ENCODE measurements around the gene PPP1R15B.
"Not testable (repeated sequence)": the region's sequence is repeated elsewhere in the genome, so short reads cannot be mapped to it uniquely, and the experiment has no call there.

Gene PPP1R15B

DNA sequence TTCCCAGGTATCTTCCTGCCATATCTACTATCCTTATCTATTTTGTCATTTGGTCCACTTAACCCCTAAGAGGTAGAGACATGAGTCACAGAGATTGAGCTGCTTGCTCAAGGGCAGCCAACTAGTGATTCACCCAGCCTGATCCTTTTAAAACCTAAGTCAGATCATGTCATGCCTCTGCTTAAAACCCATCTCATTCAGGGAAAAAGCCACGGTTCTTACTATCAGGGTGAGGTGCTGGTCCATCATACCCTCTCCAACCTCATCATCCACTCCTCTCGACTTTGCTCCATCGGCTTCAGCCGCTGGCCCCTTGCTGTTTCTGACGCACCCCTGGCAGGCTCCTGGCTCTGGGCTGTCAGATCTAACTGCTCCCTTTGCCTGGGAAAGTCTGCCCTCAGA lies 14.4 kb upstream of the PPP1R15B start:
- no peak overlapping the region for H3K27ac ChIP-seq
- TF ChIP-seq, protein P1, sequence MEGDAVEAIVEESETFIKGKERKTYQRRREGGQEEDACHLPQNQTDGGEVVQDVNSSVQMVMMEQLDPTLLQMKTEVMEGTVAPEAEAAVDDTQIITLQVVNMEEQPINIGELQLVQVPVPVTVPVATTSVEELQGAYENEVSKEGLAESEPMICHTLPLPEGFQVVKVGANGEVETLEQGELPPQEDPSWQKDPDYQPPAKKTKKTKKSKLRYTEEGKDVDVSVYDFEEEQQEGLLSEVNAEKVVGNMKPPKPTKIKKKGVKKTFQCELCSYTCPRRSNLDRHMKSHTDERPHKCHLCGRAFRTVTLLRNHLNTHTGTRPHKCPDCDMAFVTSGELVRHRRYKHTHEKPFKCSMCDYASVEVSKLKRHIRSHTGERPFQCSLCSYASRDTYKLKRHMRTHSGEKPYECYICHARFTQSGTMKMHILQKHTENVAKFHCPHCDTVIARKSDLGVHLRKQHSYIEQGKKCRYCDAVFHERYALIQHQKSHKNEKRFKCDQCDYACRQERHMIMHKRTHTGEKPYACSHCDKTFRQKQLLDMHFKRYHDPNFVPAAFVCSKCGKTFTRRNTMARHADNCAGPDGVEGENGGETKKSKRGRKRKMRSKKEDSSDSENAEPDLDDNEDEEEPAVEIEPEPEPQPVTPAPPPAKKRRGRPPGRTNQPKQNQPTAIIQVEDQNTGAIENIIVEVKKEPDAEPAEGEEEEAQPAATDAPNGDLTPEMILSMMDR (conservative IDR thresholded peaks at IDR 0.05) = no peak

DNA sequence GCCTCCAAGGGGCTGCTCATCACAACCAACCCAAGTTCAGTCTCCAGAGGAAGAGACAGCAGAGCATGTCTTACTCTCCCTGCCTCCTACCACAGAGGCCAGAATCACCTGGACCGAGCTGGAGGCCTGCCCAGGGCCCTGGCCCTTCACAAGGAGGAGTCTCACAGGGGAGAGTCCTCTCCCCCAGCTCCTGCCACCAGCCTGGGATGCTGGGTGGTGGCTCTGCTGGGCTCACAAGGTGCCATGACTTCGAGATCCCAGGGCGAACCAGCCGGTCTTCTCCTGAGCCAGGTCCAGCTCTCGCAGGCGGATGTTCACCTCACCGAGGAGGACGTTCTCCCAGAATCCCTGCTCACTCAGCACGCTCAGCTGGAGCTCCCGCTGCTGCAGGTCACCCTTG lies 13.0 kb upstream of the PPP1R15B start:
- TF ChIP-seq, protein P1 (conservative IDR thresholded peaks at IDR 0.05) = no peak

DNA sequence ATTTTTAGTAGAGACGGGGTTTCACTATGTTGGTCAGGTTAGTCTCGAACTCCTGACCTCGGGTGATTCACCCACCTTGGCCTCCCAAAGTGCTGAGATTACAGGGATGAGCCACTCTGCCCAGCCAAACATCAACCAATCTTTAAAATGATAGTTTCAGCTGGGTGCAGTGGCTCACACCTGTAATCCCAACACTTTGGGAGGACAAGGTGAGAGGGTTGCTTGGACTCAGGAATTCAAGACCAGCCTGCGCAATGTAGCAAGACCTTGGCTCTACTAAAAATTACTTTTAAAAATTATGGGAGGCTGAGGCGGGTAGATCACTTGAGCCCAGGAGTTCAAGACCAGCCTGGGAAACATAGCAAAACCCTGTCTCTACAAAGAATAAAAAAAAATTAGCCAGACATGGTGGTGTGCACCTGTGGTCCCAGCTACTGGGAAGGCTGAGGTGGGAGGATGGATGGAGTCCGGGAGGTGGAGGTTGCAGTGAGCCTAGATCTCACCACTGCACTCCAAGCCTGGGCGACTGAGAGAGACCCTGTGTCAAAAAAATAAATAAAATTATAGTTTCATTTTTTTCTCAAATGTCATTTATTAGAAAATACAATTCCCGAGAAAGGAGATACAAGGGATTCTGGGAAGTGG lies 10.6 kb upstream of the PPP1R15B start:
- not testable (repeated sequence) for H3K27ac ChIP-seq

More for the DNA sequence above, 13.0 kb upstream of the PPP1R15B start:
- H3K27ac ChIP-seq = no peak overlapping the region

DNA sequence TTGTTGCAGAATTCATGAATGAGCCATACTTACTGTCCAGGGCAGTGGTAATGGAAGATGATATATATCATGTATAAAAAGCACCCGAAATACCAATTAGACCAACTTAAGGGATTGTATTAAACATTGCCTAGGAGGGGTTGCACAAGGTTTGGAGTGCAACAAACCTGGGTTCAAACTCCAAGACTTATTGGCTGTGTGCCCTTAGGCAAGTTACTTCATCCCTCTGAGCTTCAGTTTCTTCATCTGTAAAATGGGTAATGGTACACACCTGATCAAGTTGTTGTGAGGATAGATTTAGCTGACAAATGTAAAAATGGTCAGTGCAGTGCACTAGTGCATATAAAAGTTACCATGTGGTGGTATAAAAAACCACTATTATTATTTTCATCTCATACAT lies 9.8 kb upstream of the PPP1R15B start:
- TF ChIP-seq, protein P1 (conservative IDR thresholded peaks at IDR 0.05) = no peak
- H3K27ac ChIP-seq = no peak overlapping the region

DNA sequence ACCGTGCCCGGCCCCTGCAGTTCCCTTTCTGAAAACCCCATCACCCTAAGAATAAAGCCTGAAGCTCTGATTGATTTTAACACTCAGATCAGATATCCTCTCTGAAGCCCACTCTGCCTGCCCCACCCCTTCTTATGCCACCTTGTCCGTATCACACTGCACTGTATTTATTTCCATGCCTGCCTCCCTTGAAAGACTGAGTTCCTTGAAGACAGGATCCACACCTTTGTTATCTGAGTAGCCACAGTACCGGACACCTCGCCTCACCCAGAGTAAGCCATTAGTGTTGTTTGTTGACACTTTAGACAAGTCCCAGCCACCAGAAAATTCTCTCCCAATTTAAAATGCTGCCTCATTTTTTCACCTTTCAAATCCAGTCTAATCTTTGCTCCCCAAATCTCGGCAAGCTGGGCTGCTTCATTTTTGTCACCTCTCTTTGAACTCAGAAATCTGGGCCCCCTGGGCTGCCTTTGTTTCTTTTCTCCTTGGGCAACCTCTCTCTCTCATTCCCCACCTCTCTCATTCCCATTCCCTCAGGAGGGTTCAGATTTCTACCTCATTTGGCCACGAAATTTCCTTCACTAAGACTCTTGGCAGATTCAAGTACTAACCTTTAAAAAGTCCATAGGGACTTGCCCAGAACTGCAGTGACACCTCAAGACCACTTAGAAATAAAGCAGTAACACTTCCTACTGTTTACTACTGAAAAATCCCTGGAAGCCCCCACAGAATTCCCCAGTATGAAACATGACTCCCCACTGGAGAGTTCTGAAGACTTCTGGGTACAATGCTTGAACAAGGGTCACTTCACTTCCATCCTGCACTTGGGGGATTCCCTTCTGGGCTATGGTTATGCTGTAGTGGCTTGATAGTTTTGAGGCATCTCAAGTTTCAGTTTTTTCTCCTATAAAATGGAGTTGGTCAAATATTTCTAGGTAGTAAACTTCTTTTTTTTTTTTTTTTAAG lies 8.7 kb upstream of the PPP1R15B start:
- no peak overlapping the region for H3K27ac ChIP-seq
- TF ChIP-seq, protein P1 (conservative IDR thresholded peaks at IDR 0.05) = no peak

DNA sequence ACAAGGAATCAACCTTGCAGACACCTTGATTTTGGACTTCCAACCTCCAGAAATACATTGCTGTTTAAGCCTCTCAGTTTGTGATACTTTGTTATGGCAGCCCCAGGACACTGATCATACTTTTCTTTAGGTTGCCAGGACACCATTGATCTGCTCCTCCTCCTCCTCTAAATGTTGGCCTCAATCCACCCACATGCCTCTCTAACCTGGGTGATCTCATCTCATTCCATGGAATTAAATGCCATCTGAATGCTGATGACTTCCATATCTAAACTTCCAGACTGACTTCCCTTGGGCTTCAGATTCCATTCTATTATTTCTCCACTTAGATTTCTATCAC lies 7.4 kb upstream of the PPP1R15B start:
- TF ChIP-seq, protein P1 (conservative IDR thresholded peaks at IDR 0.05) = no peak
- H3K27ac ChIP-seq = no peak overlapping the region

DNA sequence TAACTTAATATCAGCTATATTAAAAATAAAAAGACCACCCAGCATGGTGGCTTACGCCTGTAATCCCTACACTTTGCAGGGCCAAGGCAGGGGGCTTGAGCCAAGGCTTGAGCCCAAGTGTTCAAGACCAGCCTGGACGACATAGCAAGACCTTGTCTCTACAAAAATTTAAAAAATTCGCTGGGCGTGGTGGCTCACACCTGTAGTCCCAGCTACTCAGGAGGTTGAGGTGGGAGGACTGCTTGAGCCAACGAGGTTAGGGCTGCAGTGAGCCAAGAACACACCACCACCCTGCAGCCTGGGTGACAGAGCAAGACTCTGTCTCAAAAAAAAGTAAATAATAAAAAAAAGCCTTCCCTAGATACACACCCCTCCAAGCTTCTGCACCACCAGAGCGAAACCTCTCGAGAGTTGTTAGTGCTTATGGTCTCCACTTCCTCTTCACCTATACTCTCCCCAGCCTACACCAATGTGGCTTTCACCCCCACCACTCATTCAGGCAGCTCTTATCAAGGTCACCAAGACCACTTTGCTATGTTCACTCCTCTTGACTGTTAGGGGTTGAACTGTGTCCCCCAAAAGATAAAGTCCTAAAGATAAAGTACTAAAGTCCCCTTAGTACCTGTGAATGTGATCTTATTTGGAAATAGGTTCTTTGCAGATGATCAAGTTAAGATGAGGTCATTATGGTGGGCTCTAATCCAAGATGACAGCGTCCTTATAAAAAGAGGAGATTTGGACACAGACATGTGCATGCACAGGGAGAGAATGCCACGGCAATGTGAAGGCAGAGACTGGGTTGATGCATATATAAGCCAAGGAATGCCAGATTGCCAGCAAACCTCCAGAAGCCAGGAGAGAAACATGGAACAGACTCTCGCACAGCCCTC lies 6.8 kb upstream of the PPP1R15B start:
- TF ChIP-seq, protein P1 (conservative IDR thresholded peaks at IDR 0.05) = no peak
- peak overlapping the region; percentile 74 for H3K27ac ChIP-seq
